ENCODE results near the gene CR1L.

GRCh38 chr1:207605444-207606361 is 39.2 kb upstream of the CR1L start:
- TF ChIP-seq TAF1 (IDR thresholded peaks at IDR 0.05; ENCODE audit: borderline replicate concordance, insufficient read depth, low read length): no peak
- no peak for TF ChIP-seq FOXP2 (optimal IDR thresholded peaks at IDR 0.05; ENCODE audit: borderline replicate concordance, extremely low read depth, extremely low read length, insufficient read depth)
- TF ChIP-seq POLR2AphosphoS5 (IDR thresholded peaks at IDR 0.05; ENCODE audit: low read depth, low read length): no peak
- TF ChIP-seq SIN3A (IDR thresholded peaks at IDR 0.05; ENCODE audit: borderline replicate concordance, insufficient read depth, low read length): no peak
